HepG2 (cell line): ENCODE measurements around the gene OPN1LW. TPM values are rescaled to one million over a fixed set of nuclear protein-coding genes. Genes with fewer than 3 reads are reported as not detected.

ENCODE experiments used
- ETV5 ChIP-seq: IDR thresholded peaks from 2 replicates; pipeline ENCODE4 v1.6.1; 2018; ENCODE audit warnings: missing biosample characterization, missing genetic modification reagents, inconsistent platforms, borderline replicate concordance
- KAT8 ChIP-seq: IDR thresholded peaks from 2 replicates; pipeline ENCODE4 v1.6.1; 2016; ENCODE audit warnings: missing genetic modification reagents, missing compliant biosample characterization
- MIER2 ChIP-seq: IDR thresholded peaks from 2 replicates; pipeline ENCODE4 v1.6.1; 2016; ENCODE audit warnings: missing biosample characterization, missing genetic modification reagents
- NFE2 ChIP-seq: sonication (generic); formaldehyde crosslinking; IDR thresholded peaks from 2 replicates; pipeline ENCODE4 v1.4.0; 2020; ENCODE audit warnings: missing genetic modification reagents
- SOX13 ChIP-seq, 3 experiments: fragments of 450-650 bp in 1 of 3; sonication (generic) in 1 of 3; formaldehyde crosslinking in 1 of 3; IDR thresholded peaks in 2 of 3; conservative IDR thresholded peaks in 1 of 3; 2 replicates each; pipeline versions ENCODE4 v1.5.0 to v1.6.1; 2016 to 2020; ENCODE audit warnings: antibody characterized with exemption in 1 of 3, mild to moderate bottlenecking in 1 of 3, missing compliant biosample characterization in 1 of 3, missing genetic modification reagents in 1 of 3, moderate library complexity in 1 of 3
- SOX5 ChIP-seq: IDR thresholded peaks from 2 replicates; pipeline ENCODE4 v1.6.1; 2016; ENCODE audit warnings: borderline replicate concordance
- TRAFD1 ChIP-seq: sonication (generic); formaldehyde crosslinking; IDR thresholded peaks from 2 replicates; pipeline ENCODE4 v1.5.1; 2020; ENCODE audit warnings: missing genetic modification reagents, mild to moderate bottlenecking, borderline replicate concordance
- ZBTB40 ChIP-seq, 2 experiments: fragments of 450-650 bp in 1 of 2; sonication (generic) in 1 of 2; formaldehyde crosslinking in 1 of 2; IDR thresholded peaks; 2 replicates each; pipeline versions ENCODE4 v1.6.1 to v1.8.0; 2016 to 2022; ENCODE audit warnings: antibody characterized with exemption in 1 of 2, mild to moderate bottlenecking in 1 of 2, missing genetic modification reagents in 1 of 2
- ZNF160 ChIP-seq: sonication (generic); formaldehyde crosslinking; IDR thresholded peaks from 2 replicates; pipeline ENCODE4 v1.8.0; 2022; ENCODE audit warnings: mild to moderate bottlenecking, inconsistent platforms, missing genetic modification reagents
- ZNF691 ChIP-seq: sonication (generic); formaldehyde crosslinking; IDR thresholded peaks from 2 replicates; pipeline ENCODE4 v1.4.0; 2020; ENCODE audit warnings: missing genetic modification reagents, low read depth, mild to moderate bottlenecking, borderline replicate concordance
- polyA plus RNA-seq, 8 experiments: library from polyadenylated mRNA; depleted of rRNA in 3 of 8; stranded (reverse) in 7 of 8; unstranded in 1 of 8; fragments of >200 nt; fragmentation: Illumina TruSeq in 4 of 8; extraction: Trizol in 4 of 8; gene quantifications; 2 replicates each; pipeline versions ENCODE4 v1.2.1 to v1.2.3, GENCODE V29; 2011 to 2016; ENCODE audit warnings: low read depth in 4 of 8, missing spikeins in 1 of 8, mixed read lengths in 1 of 8; ENCODE audit not compliant: insufficient read depth in 1 of 8
- total RNA-seq, 5 experiments: library from RNA; depleted of rRNA; stranded (reverse); fragments of >200 nt; fragmentation: Illumina TruSeq; extraction: Trizol; gene quantifications; 2 replicates each; pipeline ENCODE4 v1.2.3, GENCODE V29; 2016; ENCODE audit warnings: low read depth in 1 of 5

The OPN1LW gene
- total and polyA plus RNA-seq, 2 of the 13 experiments (the other 11 are each of a cell fraction or from before 2014, with no cell fraction given) = not detected

- TF ChIP-seq ZBTB40 (IDR thresholded peaks at IDR 0.05) = no peak
- no peak for TF ChIP-seq ZBTB40 (CRISPR knock-in tag; IDR thresholded peaks at IDR 0.05)
- TF ChIP-seq ZNF691 (CRISPR knock-in tag) = no peak
- no peak for TF ChIP-seq ZNF160 (CRISPR knock-in tag)
- TF ChIP-seq KAT8 = no peak
- no peak for TF ChIP-seq MIER2 (CRISPR knock-in tag)
- no peak for TF ChIP-seq SOX13 (IDR thresholded peaks at IDR 0.05)
- peak in 1 of 2 experiments; percentile 61; a peak in 1 of 4 replicates for TF ChIP-seq SOX13 (CRISPR knock-in tag; conservative IDR thresholded peaks at IDR 0.05 in 1 of 2, IDR thresholded peaks at IDR 0.05 in 1 of 2)
- no peak for TF ChIP-seq TRAFD1 (CRISPR knock-in tag)
- no peak for TF ChIP-seq NFE2 (CRISPR knock-in tag)
- peak; percentile 43; the same call in 1 of the 2 replicates for TF ChIP-seq SOX5
- TF ChIP-seq ETV5 (CRISPR knock-in tag) = peak; percentile 46; the same call in 1 of the 2 replicates
These were observed 20.5 kb upstream of the OPN1LW start (continued) for GRCh38 chrX:154123241-154124219.
